ENCODE data around the gene MAN1A2. TPM values are rescaled to one million over a fixed set of nuclear protein-coding genes. Genes with fewer than 3 reads are reported as not detected.

Gene MAN1A2
- total and polyA plus RNA-seq, 10 of the 15 experiments (the other 5 are each of a cell fraction or from before 2014, with no cell fraction given): 2.8 to 23.6 (median 16.0) TPM

GRCh38 chr1:117367046-117368025 lies at the start of gene MAN1A2 (continued):
- TF ChIP-seq RELA (IDR thresholded peaks at IDR 0.05; ENCODE audit: borderline replicate concordance, partially characterized antibody) (no peak), E4F1 (IDR thresholded peaks at IDR 0.05; ENCODE audit: borderline replicate concordance, partially characterized antibody) (no peak), CBX5 (IDR thresholded peaks at IDR 0.05; ENCODE audit: low read depth) (no peak), STAT1 (conservative IDR thresholded peaks at IDR 0.05) (no peak), SRF (IDR thresholded peaks at IDR 0.05; ENCODE audit: low read depth in 2 of 2, low read length in 2 of 2) (no peak), PBX3 (IDR thresholded peaks at IDR 0.05; ENCODE audit: insufficient replicate concordance, low read depth, low read length) (no peak), CHD2 (IDR thresholded peaks at IDR 0.05; ENCODE audit: borderline replicate concordance, low read depth, low read length) (peak; percentile 89), RFX5 (IDR thresholded peaks at IDR 0.05; ENCODE audit: low read depth, low read length) (peak; percentile 33; the same call in 1 of the 2 replicates), ATF7 (IDR thresholded peaks at IDR 0.05; ENCODE audit: low read depth) (no peak), ZBTB40 (IDR thresholded peaks at IDR 0.05; ENCODE audit: borderline replicate concordance) (peak; percentile 82), CBX3 (IDR thresholded peaks at IDR 0.05; ENCODE audit: borderline replicate concordance, low read depth) (no peak), LARP7 (IDR thresholded peaks at IDR 0.05) (no peak), POLR2AphosphoS5 (IDR thresholded peaks at IDR 0.05; ENCODE audit: low read length) (peak; percentile 33; the same call in 1 of the 2 replicates), RELB (IDR thresholded peaks at IDR 0.05; ENCODE audit: low read depth) (no peak), SMAD1 (IDR thresholded peaks at IDR 0.05; ENCODE audit: low read depth, partially characterized antibody) (no peak)
